ENCODE measurements around the gene KRTAP22-2.

Gene KRTAP22-2

GRCh38 chr21:30590297-30590696 is at the start of gene KRTAP22-2:
TSS of gene KRTAP22-2 (minus strand) at chr21:30590397.
- no peak for DNase-seq (ENCODE audit: low spot score)

GRCh38 chr21:30638686-30639085 is 48.5 kb upstream of the KRTAP22-2 start:
- no peak for DNase-seq (ENCODE audit: low spot score)

- DNase-seq (ENCODE audit: low spot score) = no peak
These were observed 44.7 kb upstream of the KRTAP22-2 start, which contains the start of gene KRTAP20-2 for GRCh38 chr21:30634906-30635305. TSS of gene KRTAP20-2 (plus strand) at chr21:30635206. CDS start at chr21:30635264, 58 bp downstream.

- DNase-seq (ENCODE audit: low spot score) = no peak
These were observed 39.0 kb upstream of the KRTAP22-2 start for GRCh38 chr21:30629200-30629599.

GRCh38 chr21:30628109-30628508 is 37.9 kb upstream of the KRTAP22-2 start:
- DNase-seq (ENCODE audit: low spot score) = no peak

GRCh38 chr21:30625449-30626165 is 35.4 kb upstream of the KRTAP22-2 start:
- DNase-seq (ENCODE audit: low spot score) = no peak

GRCh38 chr21:30623362-30623761 is 33.2 kb upstream of the KRTAP22-2 start:
- DNase-seq (ENCODE audit: low spot score) = no peak

GRCh38 chr21:30620522-30620921 is 30.3 kb upstream of the KRTAP22-2 start, which contains the start of gene KRTAP20-4:
TSS of gene KRTAP20-4 (plus strand) at chr21:30620627.
- DNase-seq (ENCODE audit: low spot score) = no peak

- DNase-seq (ENCODE audit: low spot score) = no peak
These were observed 29.9 kb upstream of the KRTAP22-2 start for GRCh38 chr21:30620080-30620479.

GRCh38 chr21:30616125-30616524 is 25.9 kb upstream of the KRTAP22-2 start, which contains the start of gene KRTAP20-1:
TSS of gene KRTAP20-1 (plus strand) at chr21:30616425. CDS start at chr21:30616455, 30 bp downstream.
- DNase-seq (ENCODE audit: low spot score) = no peak

- DNase-seq (ENCODE audit: low spot score) = no peak
These were observed 25.0 kb upstream of the KRTAP22-2 start for GRCh38 chr21:30615199-30615598.

GRCh38 chr21:30613836-30614235 is 23.6 kb upstream of the KRTAP22-2 start, which contains the start of gene KRTAP6-1:
TSS of gene KRTAP6-1 (minus strand) at chr21:30613930. CDS start at chr21:30613904, 26 bp downstream.
- no peak for DNase-seq (ENCODE audit: low spot score)

GRCh38 chr21:30612132-30612531 is 21.9 kb upstream of the KRTAP22-2 start:
- DNase-seq (ENCODE audit: low spot score) = no peak

GRCh38 chr21:30605968-30606367 is 15.8 kb upstream of the KRTAP22-2 start:
- no peak for DNase-seq (ENCODE audit: low spot score)

GRCh38 chr21:30600787-30601186 is 10.6 kb upstream of the KRTAP22-2 start, which contains the start of gene KRTAP22-1:
TSS of gene KRTAP22-1 (plus strand) at chr21:30601087.
- DNase-seq (ENCODE audit: low spot score) = no peak

- DNase-seq (ENCODE audit: low spot score) = no peak
These were observed 8.6 kb upstream of the KRTAP22-2 start, which contains the start of gene KRTAP6-2 for GRCh38 chr21:30598802-30599201. TSS of gene KRTAP6-2 (minus strand) at chr21:30598902. CDS start at chr21:30598874, 28 bp downstream.

GRCh38 chr21:30592140-30592539 is 1.9 kb upstream of the KRTAP22-2 start, which contains the start of gene KRTAP6-3:
TSS of gene KRTAP6-3 (plus strand) at chr21:30592440. CDS start at chr21:30592446, 6 bp downstream.
- no peak for DNase-seq (ENCODE audit: low spot score)

- DNase-seq (ENCODE audit: low spot score) = no peak
These were observed 7.3 kb downstream of the KRTAP22-2 start for GRCh38 chr21:30582870-30583269.

GRCh38 chr21:30580132-30580531 is 10.1 kb downstream of the KRTAP22-2 start:
- DNase-seq (ENCODE audit: low spot score) = no peak

- DNase-seq (ENCODE audit: low spot score) = no peak
These were observed 10.9 kb downstream of the KRTAP22-2 start for GRCh38 chr21:30579346-30579745.

- no peak for DNase-seq (ENCODE audit: low spot score)
These were observed 12.4 kb downstream of the KRTAP22-2 start for GRCh38 chr21:30577766-30578165.

GRCh38 chr21:30567617-30568016 is 22.6 kb downstream of the KRTAP22-2 start:
- no peak for DNase-seq (ENCODE audit: low spot score)

GRCh38 chr21:30563630-30564029 is 26.6 kb downstream of the KRTAP22-2 start:
- DNase-seq (ENCODE audit: low spot score) = no peak
